Loucy (cell line): ENCODE measurements around the gene CAMK1G.

Experiments used
- H2AFZ ChIP-seq: fragments of 200-600 bp; sonication (generic); 2 replicates; pipeline ENCODE4 v1.6.0; 2016; ENCODE audit warnings: antibody characterized with exemption, mild to moderate bottlenecking, low read length, moderate library complexity
- H3F3A ChIP-seq: fragments of 200-600 bp; 2 replicates; pipeline ENCODE4 v1.6.0; 2016; ENCODE audit warnings: antibody characterized with exemption, low read depth, mild to moderate bottlenecking
- H3K27me3 ChIP-seq: fragments of 200-600 bp; sonication (generic); 2 replicates; pipeline ENCODE4 v1.6.1; 2014; ENCODE audit warnings: low read length, mild to moderate bottlenecking; ENCODE audit not compliant: insufficient read depth, poor library complexity, severe bottlenecking
- H3K36me3 ChIP-seq: fragments of 200-600 bp; sonication (generic); 2 replicates; pipeline ENCODE4 v1.6.1; 2016; ENCODE audit warnings: low read length; ENCODE audit not compliant: insufficient read depth
- H3K4me1 ChIP-seq: fragments of 200-600 bp; sonication (generic); 2 replicates; pipeline ENCODE4 v1.5.1; 2014; ENCODE audit warnings: low read length, mild to moderate bottlenecking; ENCODE audit not compliant: insufficient read depth, poor library complexity, severe bottlenecking
- H3K4me2 ChIP-seq: fragments of 200-600 bp; sonication (generic); 2 replicates; pipeline ENCODE4 v1.6.0; 2014; ENCODE audit warnings: antibody characterized with exemption, low read length, low read depth, mild to moderate bottlenecking; ENCODE audit not compliant: poor library complexity, severe bottlenecking
- H3K4me3 ChIP-seq: fragments of 200-600 bp; sonication (generic); 2 replicates; pipeline ENCODE4 v1.5.1; 2014; ENCODE audit warnings: low read length, mild to moderate bottlenecking, mixed read lengths; ENCODE audit not compliant: poor library complexity, severe bottlenecking
- H3K79me2 ChIP-seq: fragments of 200-600 bp; sonication (generic); 2 replicates; pipeline ENCODE4 v1.6.1; 2014; ENCODE audit warnings: low read length; ENCODE audit not compliant: insufficient read depth
- H3K9ac ChIP-seq: fragments of 200-600 bp; sonication (generic); 2 replicates; pipeline ENCODE4 v1.6.0; 2014; ENCODE audit warnings: mild to moderate bottlenecking, low read depth, low read length, moderate library complexity; ENCODE audit not compliant: poor library complexity, severe bottlenecking
- H3K9me2 ChIP-seq: fragments of 200-600 bp; sonication (generic); replicated peaks from 2 replicates; pipeline ENCODE4 v1.6.1; 2016; ENCODE audit warnings: low read depth, low read length, mixed read lengths
- H3K9me3 ChIP-seq: fragments of 200-600 bp; sonication (generic); 2 replicates; pipeline ENCODE4 v1.6.1; 2014; ENCODE audit warnings: mild to moderate bottlenecking, antibody characterized with exemption, low read length, low read depth; ENCODE audit not compliant: insufficient read depth
- H4K20me1 ChIP-seq: fragments of 200-600 bp; sonication (generic); 2 replicates; pipeline ENCODE4 v1.6.0; 2014; ENCODE audit warnings: antibody characterized with exemption, low read length, mild to moderate bottlenecking; ENCODE audit not compliant: insufficient read depth, poor library complexity, severe bottlenecking
- EZH2phosphoT487 ChIP-seq: fragments of 200-600 bp; IDR thresholded peaks from 2 replicates; pipeline ENCODE4 v1.6.1; 2018; ENCODE audit warnings: antibody characterized with exemption, mild to moderate bottlenecking, moderate library complexity, borderline replicate concordance
- TF ChIP-seq, protein P1 (sequence below): fragments of 200-600 bp; sonication (generic); conservative IDR thresholded peaks from 2 replicates; pipeline ENCODE4 v1.5.1; 2014; ENCODE audit warnings: mild to moderate bottlenecking, antibody characterized with exemption, low read length

Gene CAMK1G

DNA sequence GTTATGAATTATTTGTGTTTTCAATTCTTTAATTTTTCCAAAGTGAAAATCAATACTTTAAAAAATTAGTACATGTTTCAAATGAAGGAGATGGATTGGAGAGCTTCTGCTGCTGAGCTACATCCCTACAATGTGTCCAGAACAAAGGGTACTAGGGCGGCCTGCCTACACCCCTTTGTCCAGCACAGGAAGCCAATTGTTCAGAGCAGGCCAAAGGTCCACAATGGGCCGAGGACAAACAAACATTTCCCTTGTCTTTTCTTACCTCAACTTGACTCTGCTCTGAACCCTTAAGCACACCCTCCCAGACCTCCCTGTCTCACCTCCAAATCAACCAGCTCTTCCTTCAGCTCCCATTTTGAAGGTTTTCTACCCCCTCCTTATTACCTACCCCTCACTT is 39.4 kb upstream of the CAMK1G start:
- Histone ChIP-seq H3K9me3 (no peaks in the 10 kb centered on the region), H3K4me2 (no peak overlapping the region), H3K9me2 (no peaks in the 10 kb centered on the region), H2AFZ (no peak overlapping the region), H4K20me1 (no peaks in the 10 kb centered on the region), H3F3A (no peaks in the 10 kb centered on the region), H3K36me3 (no peaks in the 10 kb centered on the region), H3K79me2 (no peaks in the 10 kb centered on the region), H3K4me3 (no peak overlapping the region), H3K27me3 (no peaks in the 10 kb centered on the region), H3K9ac (no peak overlapping the region), H3K4me1 (no peaks in the 10 kb centered on the region)
- TF ChIP-seq, protein P1, sequence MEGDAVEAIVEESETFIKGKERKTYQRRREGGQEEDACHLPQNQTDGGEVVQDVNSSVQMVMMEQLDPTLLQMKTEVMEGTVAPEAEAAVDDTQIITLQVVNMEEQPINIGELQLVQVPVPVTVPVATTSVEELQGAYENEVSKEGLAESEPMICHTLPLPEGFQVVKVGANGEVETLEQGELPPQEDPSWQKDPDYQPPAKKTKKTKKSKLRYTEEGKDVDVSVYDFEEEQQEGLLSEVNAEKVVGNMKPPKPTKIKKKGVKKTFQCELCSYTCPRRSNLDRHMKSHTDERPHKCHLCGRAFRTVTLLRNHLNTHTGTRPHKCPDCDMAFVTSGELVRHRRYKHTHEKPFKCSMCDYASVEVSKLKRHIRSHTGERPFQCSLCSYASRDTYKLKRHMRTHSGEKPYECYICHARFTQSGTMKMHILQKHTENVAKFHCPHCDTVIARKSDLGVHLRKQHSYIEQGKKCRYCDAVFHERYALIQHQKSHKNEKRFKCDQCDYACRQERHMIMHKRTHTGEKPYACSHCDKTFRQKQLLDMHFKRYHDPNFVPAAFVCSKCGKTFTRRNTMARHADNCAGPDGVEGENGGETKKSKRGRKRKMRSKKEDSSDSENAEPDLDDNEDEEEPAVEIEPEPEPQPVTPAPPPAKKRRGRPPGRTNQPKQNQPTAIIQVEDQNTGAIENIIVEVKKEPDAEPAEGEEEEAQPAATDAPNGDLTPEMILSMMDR: no peak
- TF ChIP-seq EZH2phosphoT487: no peak

DNA sequence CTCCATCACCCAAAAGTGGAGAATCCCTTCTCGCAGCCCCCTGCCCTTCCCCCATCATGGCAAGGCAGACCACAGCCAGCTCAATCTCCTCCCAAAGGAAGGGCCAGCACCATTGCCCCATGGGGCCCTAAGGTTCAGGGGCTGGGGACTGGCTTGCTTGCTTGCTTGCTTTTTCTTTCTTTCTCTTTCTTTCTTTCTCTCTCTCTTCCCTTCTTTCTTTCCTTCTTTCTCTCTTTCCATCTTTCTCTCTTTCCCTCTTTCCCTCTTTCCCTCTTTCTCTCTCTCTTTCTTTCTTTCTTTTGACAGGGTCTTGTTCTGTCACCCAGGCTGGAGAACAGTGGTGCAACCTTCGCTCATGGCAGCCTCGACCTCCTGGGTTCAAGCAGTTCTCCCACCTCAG is 38.1 kb upstream of the CAMK1G start:
- Histone ChIP-seq H3K4me1 (no peaks in the 10 kb centered on the region), H3K9ac (no peak overlapping the region), H2AFZ (no peak overlapping the region), H3K27me3 (no peaks in the 10 kb centered on the region), H4K20me1 (no peaks in the 10 kb centered on the region), H3K4me3 (no peak overlapping the region), H3F3A (no peaks in the 10 kb centered on the region), H3K9me2 (no peaks in the 10 kb centered on the region), H3K4me2 (no peak overlapping the region), H3K9me3 (no peaks in the 10 kb centered on the region), H3K79me2 (no peaks in the 10 kb centered on the region), H3K36me3 (no peaks in the 10 kb centered on the region)
- TF ChIP-seq, protein P1: no peak
- no peak for TF ChIP-seq EZH2phosphoT487

DNA sequence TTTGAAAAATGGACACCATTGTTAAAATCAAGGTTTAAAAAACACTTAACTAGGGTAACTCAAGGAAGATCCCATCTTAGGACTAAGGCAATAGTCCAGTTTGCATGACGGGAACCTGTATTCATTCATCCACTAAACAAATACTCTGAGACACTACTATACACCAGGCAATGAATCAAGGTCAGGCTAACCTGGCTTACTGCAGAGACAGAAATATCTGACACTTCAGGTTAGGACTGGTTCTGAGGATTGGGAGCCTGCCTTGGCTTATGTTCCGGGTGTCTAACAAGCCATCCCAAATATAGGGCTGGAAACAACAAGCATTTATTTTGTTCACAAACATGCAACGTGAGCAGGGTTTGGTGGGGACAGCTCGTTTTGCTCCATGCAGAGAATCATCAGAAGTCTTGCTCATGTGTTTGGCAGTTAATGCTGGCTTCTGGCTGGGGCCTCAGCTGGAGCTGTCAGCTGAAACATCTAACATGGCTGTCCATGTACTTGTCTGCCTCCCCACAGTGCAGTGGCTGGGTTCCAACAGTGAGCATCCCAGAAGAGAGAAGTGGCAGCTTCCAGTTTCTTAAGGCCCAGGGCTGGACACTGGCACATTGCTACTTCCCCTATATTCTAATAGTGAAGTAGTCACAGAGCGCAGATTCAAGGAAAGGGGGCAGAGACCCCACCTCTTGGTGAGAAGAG is 37.0 kb upstream of the CAMK1G start:
- H2AFZ ChIP-seq: no peak overlapping the region
- H3K4me3 ChIP-seq: no peak overlapping the region
- no peaks in the 10 kb centered on the region for H3K9me2 ChIP-seq
- no peak overlapping the region for H3K9ac ChIP-seq
- no peaks in the 10 kb centered on the region for H3K4me1 ChIP-seq
- H3K4me2 ChIP-seq: no peak overlapping the region
- no peaks in the 10 kb centered on the region for H4K20me1 ChIP-seq
- no peaks in the 10 kb centered on the region for H3K27me3 ChIP-seq
- TF ChIP-seq EZH2phosphoT487: no peak
- TF ChIP-seq, protein P1: no peak
- H3F3A ChIP-seq: no peaks in the 10 kb centered on the region
- no peaks in the 10 kb centered on the region for H3K36me3 ChIP-seq
- no peaks in the 10 kb centered on the region for H3K9me3 ChIP-seq
- no peaks in the 10 kb centered on the region for H3K79me2 ChIP-seq
